ENCODE measurements around the gene RNF212.

Gene RNF212

DNA sequence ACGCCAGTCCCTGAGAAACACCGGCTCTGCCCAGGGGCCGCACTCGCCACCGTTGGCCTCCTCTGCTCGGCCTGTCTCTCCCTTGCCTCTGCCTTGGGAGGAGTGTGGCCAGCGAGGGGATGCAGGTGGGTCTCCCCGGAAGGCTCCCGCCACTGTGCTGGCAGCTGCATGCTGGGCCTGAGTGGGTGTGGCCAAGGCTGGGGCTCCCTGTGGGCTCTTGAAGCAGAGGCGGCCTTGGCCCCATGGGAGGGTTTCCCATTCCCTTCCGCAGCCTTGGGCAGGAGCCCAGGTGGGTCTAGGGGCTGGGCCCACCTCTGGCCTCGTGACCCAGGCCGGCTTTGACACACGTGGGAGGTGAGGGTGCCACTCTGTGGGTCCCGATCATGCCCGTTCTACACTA is 82.8 kb downstream of the RNF212 start:
- DNase-seq: no peak

DNA sequence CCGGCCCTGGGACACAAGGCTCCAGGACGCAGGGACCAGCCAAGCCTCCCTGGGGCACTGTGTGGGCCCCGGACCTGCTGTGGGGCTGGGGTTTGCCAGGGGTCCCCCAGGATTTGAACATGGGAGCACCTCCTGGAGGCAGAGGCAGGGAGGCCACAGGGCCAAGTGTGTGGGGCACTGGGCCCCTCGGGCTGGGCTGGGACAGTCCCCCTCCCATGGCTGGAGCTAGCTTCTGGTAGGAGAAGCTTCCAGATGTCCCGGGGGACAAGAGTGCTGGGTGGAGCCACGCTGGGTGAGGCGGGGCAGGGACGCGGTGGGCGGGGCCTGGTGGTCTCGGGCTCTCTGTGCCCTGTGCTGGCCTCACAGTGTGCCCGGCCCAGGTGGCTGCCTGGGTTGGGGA is 83.3 kb downstream of the RNF212 start:
- no peak for DNase-seq

- no peak for DNase-seq
Observed at GRCh38 chr4:1029529-1029928, 83.8 kb downstream of the RNF212 start.

DNA sequence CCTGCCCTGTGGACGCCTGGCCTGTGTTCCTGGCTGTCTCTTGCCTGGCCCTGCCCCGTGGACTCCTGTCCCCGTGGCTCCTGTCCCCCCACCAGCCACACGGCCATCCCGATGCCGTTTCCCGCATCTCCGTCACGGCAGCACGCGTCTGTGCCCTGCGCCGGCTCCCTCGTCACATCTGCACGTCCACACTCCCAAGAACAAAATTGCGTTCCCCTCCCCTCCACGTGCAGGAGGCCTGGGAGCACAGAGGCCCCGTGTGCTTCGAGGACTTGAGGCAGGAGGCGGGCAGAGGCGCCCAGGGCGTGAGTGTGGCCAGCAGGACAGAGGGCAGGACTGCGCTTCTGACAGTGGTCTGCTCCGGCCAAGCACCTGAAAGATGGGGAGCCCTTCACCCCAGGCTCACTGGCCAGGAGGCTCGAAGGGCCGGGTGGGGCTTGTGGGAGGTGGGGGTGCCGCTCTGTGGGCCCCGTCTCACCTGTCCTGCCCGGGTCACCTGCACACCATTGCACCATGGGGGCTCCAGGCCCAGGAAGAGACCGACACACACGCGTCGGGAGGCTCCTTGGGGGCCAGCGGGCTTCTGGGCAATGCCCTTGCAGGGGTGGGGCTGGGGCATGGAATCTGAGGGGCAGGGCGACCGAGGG is 84.7 kb downstream of the RNF212 start:
- no peak for DNase-seq

- no peak for DNase-seq
Observed at GRCh38 chr4:1027915-1028238, 85.5 kb downstream of the RNF212 start.

DNA sequence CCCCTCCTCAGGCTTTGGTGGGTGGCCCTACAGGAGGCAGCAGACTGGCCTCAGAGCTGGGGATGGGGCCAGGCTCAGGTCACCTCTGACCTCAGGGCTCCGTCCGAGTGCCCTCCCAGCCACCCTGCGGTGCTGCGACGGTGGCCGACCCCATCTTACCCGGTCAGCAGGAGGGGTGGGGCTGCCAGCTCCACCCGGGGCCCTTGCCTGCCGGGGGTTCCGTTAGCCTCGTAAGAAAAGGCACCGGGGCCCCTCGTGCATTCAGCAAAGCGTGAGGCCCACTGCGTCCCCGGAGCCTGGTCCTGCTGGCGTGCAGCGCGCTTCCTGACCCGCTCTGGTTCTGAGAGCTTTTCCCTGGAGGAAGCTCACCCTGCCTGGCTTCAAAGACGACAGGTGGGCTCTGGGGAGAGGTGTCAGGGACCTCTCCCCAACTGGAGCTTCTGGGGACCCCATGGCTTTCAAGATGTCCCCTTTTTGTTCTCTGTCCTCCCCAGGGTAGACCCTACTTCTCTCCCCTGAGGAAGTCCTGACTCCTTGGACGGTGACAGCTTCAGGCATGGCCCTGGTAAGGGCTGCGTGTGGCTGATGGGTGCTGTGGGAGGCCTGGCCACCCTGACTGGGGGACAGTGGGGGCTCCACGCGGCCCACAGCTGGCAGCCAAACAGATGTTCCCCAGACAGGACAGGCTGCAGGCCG is 86.0 kb downstream of the RNF212 start:
- no peak for DNase-seq

GRCh38 chr4:1026115-1026514 is 87.2 kb downstream of the RNF212 start:
- peak; percentile 72 for DNase-seq

DNA sequence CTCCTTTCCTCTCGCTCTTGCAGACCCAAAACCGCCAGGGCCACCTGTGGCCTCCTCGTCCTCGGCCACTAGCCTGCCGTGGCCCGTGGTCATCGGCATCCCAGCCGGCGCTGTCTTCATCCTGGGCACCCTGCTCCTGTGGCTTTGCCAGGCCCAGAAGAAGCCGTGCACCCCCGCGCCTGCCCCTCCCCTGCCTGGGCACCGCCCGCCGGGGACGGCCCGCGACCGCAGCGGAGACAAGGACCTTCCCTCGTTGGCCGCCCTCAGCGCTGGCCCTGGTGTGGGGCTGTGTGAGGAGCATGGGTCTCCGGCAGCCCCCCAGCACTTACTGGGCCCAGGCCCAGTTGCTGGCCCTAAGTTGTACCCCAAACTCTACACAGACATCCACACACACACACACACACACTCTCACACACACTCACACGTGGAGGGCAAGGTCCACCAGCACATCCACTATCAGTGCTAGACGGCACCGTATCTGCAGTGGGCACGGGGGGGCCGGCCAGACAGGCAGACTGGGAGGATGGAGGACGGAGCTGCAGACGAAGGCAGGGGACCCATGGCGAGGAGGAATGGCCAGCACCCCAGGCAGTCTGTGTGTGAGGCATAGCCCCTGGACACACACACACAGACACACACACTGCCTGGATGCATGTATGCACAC is 88.3 kb downstream of the RNF212 start:
- no peak for DNase-seq

DNA sequence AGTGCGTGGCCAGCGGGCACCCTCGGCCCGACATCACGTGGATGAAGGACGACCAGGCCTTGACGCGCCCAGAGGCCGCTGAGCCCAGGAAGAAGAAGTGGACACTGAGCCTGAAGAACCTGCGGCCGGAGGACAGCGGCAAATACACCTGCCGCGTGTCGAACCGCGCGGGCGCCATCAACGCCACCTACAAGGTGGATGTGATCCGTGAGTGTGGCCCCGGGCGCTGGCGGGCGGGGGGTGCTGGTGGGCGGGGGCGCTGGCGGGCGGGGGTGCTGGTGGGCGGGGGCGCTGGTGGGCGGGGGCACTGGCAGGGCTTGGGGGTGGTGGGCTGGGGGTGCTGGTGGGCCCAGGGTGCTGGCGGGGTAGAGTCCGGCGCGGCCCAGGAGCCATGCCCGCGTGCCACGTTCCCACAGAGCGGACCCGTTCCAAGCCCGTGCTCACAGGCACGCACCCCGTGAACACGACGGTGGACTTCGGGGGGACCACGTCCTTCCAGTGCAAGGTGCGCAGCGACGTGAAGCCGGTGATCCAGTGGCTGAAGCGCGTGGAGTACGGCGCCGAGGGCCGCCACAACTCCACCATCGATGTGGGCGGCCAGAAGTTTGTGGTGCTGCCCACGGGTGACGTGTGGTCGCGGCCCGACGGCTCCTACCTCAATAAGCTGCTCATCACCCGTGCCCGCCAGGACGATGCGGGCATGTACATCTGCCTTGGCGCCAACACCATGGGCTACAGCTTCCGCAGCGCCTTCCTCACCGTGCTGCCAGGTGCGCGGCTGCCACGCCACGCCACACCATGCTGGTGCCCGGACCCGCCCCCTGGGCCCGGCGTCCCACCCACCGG is 89.2 kb downstream of the RNF212 start:
- no peak for DNase-seq

- DNase-seq: no peak
Observed at GRCh38 chr4:1023075-1023640, 90.2 kb downstream of the RNF212 start.

- no peak for DNase-seq
Observed at GRCh38 chr4:1022739-1023066, 90.7 kb downstream of the RNF212 start.

GRCh38 chr4:1022051-1022738 is 91.2 kb downstream of the RNF212 start:
- DNase-seq: no peak

All from activated CD8-positive, alpha-beta memory T cell treated with anti-CD3 and anti-CD28 coated beads, Interleukin-2, amount 50 U/mL, for 48 hours (primary cell).